Stimulated activated CD4-positive, alpha-beta T cell treated with anti-CD3 and anti-CD28 coated beads, TNF-alpha, amount 100 ng/mL, for 1 hour (primary cell): ENCODE data around the gene RBM26.

ENCODE experiments used
- DNase-seq, 3 donors: peaks; one replicate each; pipeline ENCODE4 v3.0.0-alpha.2; 2020; ENCODE audit warnings: low read depth in 3 of 3, low spot score in 1 of 3

The RBM26 gene

GRCh38 chr13:79423801-79424642, 18.0 kb upstream of the RBM26 start:
- no peak for DNase-seq

GRCh38 chr13:79423340-79423739, 17.3 kb upstream of the RBM26 start:
- DNase-seq = no peak

GRCh38 chr13:79419365-79419764, 13.3 kb upstream of the RBM26 start:
- DNase-seq = no peak

GRCh38 chr13:79417741-79418140, 11.7 kb upstream of the RBM26 start:
- DNase-seq = no peak

GRCh38 chr13:79413521-79413920, 7.5 kb upstream of the RBM26 start:
- DNase-seq = no peak

- DNase-seq = no peak
These were observed 3.8 kb upstream of the RBM26 start for GRCh38 chr13:79409828-79410227.

- no peak for DNase-seq
These were observed 1.4 kb upstream of the RBM26 start for GRCh38 chr13:79407349-79407979.

GRCh38 chr13:79406597-79406908, 498 bp upstream of the RBM26 start:
- no peak for DNase-seq

- no peak for DNase-seq
These were observed 589 bp downstream of the RBM26 start for GRCh38 chr13:79405501-79405830.

GRCh38 chr13:79404985-79405384, 1.1 kb downstream of the RBM26 start:
- DNase-seq = no peak

- no peak for DNase-seq
These were observed 1.7 kb downstream of the RBM26 start for GRCh38 chr13:79404361-79404760.

GRCh38 chr13:79403113-79403512, 2.9 kb downstream of the RBM26 start:
- DNase-seq = no peak

- no peak for DNase-seq
These were observed 3.4 kb downstream of the RBM26 start for GRCh38 chr13:79402679-79403078.

GRCh38 chr13:79402074-79402635, 3.9 kb downstream of the RBM26 start:
- DNase-seq = no peak

- DNase-seq = no peak
These were observed 4.6 kb downstream of the RBM26 start for GRCh38 chr13:79401259-79402070.

GRCh38 chr13:79398915-79399314, 7.1 kb downstream of the RBM26 start:
- no peak for DNase-seq

GRCh38 chr13:79398127-79398526, 7.9 kb downstream of the RBM26 start:
- no peak for DNase-seq

- DNase-seq = no peak
These were observed 10.2 kb downstream of the RBM26 start for GRCh38 chr13:79395881-79396280.

- DNase-seq = no peak
These were observed 12.3 kb downstream of the RBM26 start for GRCh38 chr13:79393564-79394249.

- no peak for DNase-seq
These were observed 13.0 kb downstream of the RBM26 start for GRCh38 chr13:79392882-79393563.

GRCh38 chr13:79389026-79389425, 17.0 kb downstream of the RBM26 start:
- DNase-seq = no peak
